Lung (tissue), 16 donors: Measurements from ENCODE around the gene HS3ST2. TPM values are rescaled to one million over a fixed set of nuclear protein-coding genes. Genes with fewer than 3 reads are reported as not detected.

Experiments
- ATAC-seq: fragments of 200-7000 bp; cut with Tn5 transposase; one replicate; pipeline ENCODE4 v1.9.1; 2020; ENCODE audit warnings: moderate number of reproducible peaks; ENCODE audit not compliant: insufficient read depth, low FRiP score
- DNase-seq, 3 donors: peaks; one replicate each; pipeline ENCODE4 v3.0.0-alpha.2; 2013 to 2017
- H3K27ac ChIP-seq, 2 donors: one replicate each; pipeline ENCODE4 v1.5.1; 2013; ENCODE audit warnings: mild to moderate bottlenecking in 2 of 2, moderate library complexity in 2 of 2, control low read depth in 1 of 2, inconsistent platforms in 1 of 2, low read depth in 1 of 2, low read length in 1 of 2
- H3K27me3 ChIP-seq, 3 donors: one replicate each; pipeline ENCODE4 v1.5.1; 2013; ENCODE audit warnings: low read length in 2 of 3; ENCODE audit not compliant: control insufficient read depth in 3 of 3, insufficient read depth in 3 of 3
- H3K36me3 ChIP-seq, 4 donors: one replicate each; pipeline ENCODE4 v1.5.1; 2013; ENCODE audit warnings: low read length in 4 of 4, mild to moderate bottlenecking in 1 of 4, moderate library complexity in 1 of 4; ENCODE audit not compliant: control insufficient read depth in 4 of 4, insufficient read depth in 4 of 4
- H3K4me1 ChIP-seq, 5 donors: one replicate each; pipeline ENCODE4 v1.5.1; 2013; ENCODE audit warnings: low read length in 5 of 5, mild to moderate bottlenecking in 2 of 5, moderate library complexity in 1 of 5; ENCODE audit not compliant: control insufficient read depth in 5 of 5, insufficient read depth in 5 of 5
- H3K4me3 ChIP-seq: one replicate; pipeline ENCODE4 v1.5.1; 2013; ENCODE audit warnings: mild to moderate bottlenecking, control low read depth, moderate library complexity
- H3K9ac ChIP-seq, 2 donors: one replicate each; pipeline ENCODE4 v1.5.1; 2013; ENCODE audit warnings: low read length in 2 of 2, control low read depth in 1 of 2; ENCODE audit not compliant: insufficient read depth in 1 of 2
- H3K9me3 ChIP-seq, 4 donors: one replicate each; pipeline ENCODE4 v1.5.1; 2013; ENCODE audit warnings: low read length in 3 of 4, mild to moderate bottlenecking in 1 of 4, moderate library complexity in 1 of 4; ENCODE audit not compliant: control insufficient read depth in 4 of 4, insufficient read depth in 3 of 4
- WGBS, 2 donors: extraction: QIAGEN DNeasy Blood & Tissue Kit; methylation state at CpG; one replicate each; pipeline ENCODE4 v1.1.7; 2013; 5-methylcytosine and 5-hydroxymethylcytosine counted together
- long read RNA-seq, 5 donors: transcript quantifications; one replicate each; lab custom pipeline, GENCODE V29; 2026
- polyA plus RNA-seq, 2 donors: library from polyadenylated mRNA; stranded (reverse); fragments of 200-250 nt; gene quantifications; one replicate each; pipeline ENCODE4 v1.2.1, GENCODE V29; 2013
- total RNA-seq, 2 donors: library from RNA; depleted of rRNA in 1 of 2; stranded (reverse); fragments of >200 nt in 1 of 2; gene quantifications; one replicate each; pipeline ENCODE4 v1.2.1, GENCODE V29; 2014 to 2021
- TF ChIP-seq, protein P1 (sequence below): IDR thresholded peaks from 2 replicates; pipeline ENCODE4 v1.5.1; 2012; ENCODE audit warnings: mild to moderate bottlenecking; ENCODE audit errors: control extremely low read depth, extremely low read depth
- donor health status: control.
- donor health status: control.
- donor health status: Bipolar disorder and iron deficiency.
- donor health status: healthy.
- donor health status: DM: yes; HTN: yes; CAD: no.

HS3ST2 gene
- 1 to 10 TPM in 1 of 2 donors, under 1 TPM in 1; 0.31 to 5.6 TPM for total RNA-seq
- polyA plus RNA-seq: 1 to 10 TPM; 1.2 to 1.3 TPM
- long read RNA-seq, donor 1: 0 reads
- long read RNA-seq, donor 2: 0 reads
- long read RNA-seq, donor 3: 0 reads
- long read RNA-seq, donor 4: 0 reads
- long read RNA-seq, donor 5: 0 reads

- H3K9ac ChIP-seq: no peak within 1 kb of the TSS
- no peaks in the 10 kb centered on the region for H3K36me3 ChIP-seq
- H3K4me1 ChIP-seq: peaks cover 0 to 17% (median 0%) of the 10 kb centered on the region in 5 donors
- ATAC-seq: peak; percentile 14
- TF ChIP-seq, protein P1, sequence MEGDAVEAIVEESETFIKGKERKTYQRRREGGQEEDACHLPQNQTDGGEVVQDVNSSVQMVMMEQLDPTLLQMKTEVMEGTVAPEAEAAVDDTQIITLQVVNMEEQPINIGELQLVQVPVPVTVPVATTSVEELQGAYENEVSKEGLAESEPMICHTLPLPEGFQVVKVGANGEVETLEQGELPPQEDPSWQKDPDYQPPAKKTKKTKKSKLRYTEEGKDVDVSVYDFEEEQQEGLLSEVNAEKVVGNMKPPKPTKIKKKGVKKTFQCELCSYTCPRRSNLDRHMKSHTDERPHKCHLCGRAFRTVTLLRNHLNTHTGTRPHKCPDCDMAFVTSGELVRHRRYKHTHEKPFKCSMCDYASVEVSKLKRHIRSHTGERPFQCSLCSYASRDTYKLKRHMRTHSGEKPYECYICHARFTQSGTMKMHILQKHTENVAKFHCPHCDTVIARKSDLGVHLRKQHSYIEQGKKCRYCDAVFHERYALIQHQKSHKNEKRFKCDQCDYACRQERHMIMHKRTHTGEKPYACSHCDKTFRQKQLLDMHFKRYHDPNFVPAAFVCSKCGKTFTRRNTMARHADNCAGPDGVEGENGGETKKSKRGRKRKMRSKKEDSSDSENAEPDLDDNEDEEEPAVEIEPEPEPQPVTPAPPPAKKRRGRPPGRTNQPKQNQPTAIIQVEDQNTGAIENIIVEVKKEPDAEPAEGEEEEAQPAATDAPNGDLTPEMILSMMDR: no peak
- peak; percentile 7 to 23 (median 18) for DNase-seq
- H3K9me3 ChIP-seq: peaks cover 0 to 16% (median 0%) of the 10 kb centered on the region in 4 donors
- no peak within 1 kb of the TSS for H3K27ac ChIP-seq
- H3K4me3 ChIP-seq: peak within 1 kb of the TSS; percentile 25
- 2 to 3% methylated on average over 61 to 90 of the region's 90 CpGs for WGBS, 2 donors
- peaks cover 17 to 41% (median 25%) of the 10 kb centered on the region in 3 donors for H3K27me3 ChIP-seq
Observed at GRCh38 chr16:22813948-22814710, at the start of gene HS3ST2. Gene HS3ST2 (plus strand): TSS chr16:22814162. CDS start chr16:22814611, 449 bp downstream.

GRCh38 chr16:22764662-22765327, 49.2 kb upstream of the HS3ST2 start:
- H3K9ac ChIP-seq: no peak overlapping the region
- WGBS, 2 donors: 51 to 62% methylated on average over 9 of the region's 9 CpGs
- no peaks in the 10 kb centered on the region for H3K36me3 ChIP-seq
- no peak for ATAC-seq
- H3K4me3 ChIP-seq: no peak overlapping the region
- no peaks in the 10 kb centered on the region for H3K27me3 ChIP-seq
- TF ChIP-seq, protein P1: no peak
- H3K9me3 ChIP-seq: peaks cover 0 to 2% (median 0%) of the 10 kb centered on the region in 4 donors
- DNase-seq: no peak
- H3K27ac ChIP-seq: no peak overlapping the region
- peaks cover 0 to 3% (median 0%) of the 10 kb centered on the region in 5 donors for H3K4me1 ChIP-seq

- peaks cover 0 to 2% (median 0%) of the 10 kb centered on the region in 4 donors for H3K9me3 ChIP-seq
- H3K9ac ChIP-seq: no peak overlapping the region
- DNase-seq: no peak
- no peak overlapping the region for H3K4me3 ChIP-seq
- TF ChIP-seq, protein P1: no peak
- H3K4me1 ChIP-seq: peaks cover 0 to 3% (median 0%) of the 10 kb centered on the region in 5 donors
- no peak for ATAC-seq
- H3K27ac ChIP-seq: no peak overlapping the region
- no peaks in the 10 kb centered on the region for H3K36me3 ChIP-seq
- no peaks in the 10 kb centered on the region for H3K27me3 ChIP-seq
Observed at GRCh38 chr16:22765479-22765878, 48.5 kb upstream of the HS3ST2 start.
